Lower lobe of right lung (tissue), 2 donors: ENCODE measurements around the gene VAC14. TPM values are rescaled to one million over a fixed set of nuclear protein-coding genes. Genes with fewer than 3 reads are reported as not detected.

Experiments used
- ATAC-seq, 2 donors: fragments of 200-7000 bp; cut with Tn5 transposase; one replicate each; pipeline ENCODE4 v1.9.1; 2020 to 2022; ENCODE audit warnings: mild to moderate bottlenecking in 2 of 2, moderate library complexity in 2 of 2
- DNase-seq: peaks from one replicate; pipeline ENCODE4 v3.0.0-alpha.2; 2020
- H3K27ac ChIP-seq: fragments of 200-600 bp; one replicate; pipeline ENCODE4 v1.8.0; 2022
- H3K27me3 ChIP-seq: fragments of 200-600 bp; one replicate; pipeline ENCODE4 v1.8.0; 2022; ENCODE audit warnings: low read depth
- H3K36me3 ChIP-seq: fragments of 200-600 bp; one replicate; pipeline ENCODE4 v1.8.0; 2022; ENCODE audit warnings: mild to moderate bottlenecking
- H3K4me1 ChIP-seq: fragments of 200-600 bp; one replicate; pipeline ENCODE4 v1.8.0; 2022
- H3K4me3 ChIP-seq: fragments of 200-600 bp; one replicate; pipeline ENCODE4 v1.8.0; 2022; ENCODE audit warnings: mild to moderate bottlenecking
- H3K9me3 ChIP-seq: fragments of 200-600 bp; one replicate; pipeline ENCODE4 v1.8.0; 2022
- CTCF ChIP-seq: fragments of 200-600 bp; IDR thresholded peaks from one replicate; pipeline ENCODE4 v1.8.0; 2022; ENCODE audit warnings: antibody characterized with exemption, mild to moderate bottlenecking
- intact Hi-C: fragments of 100-400 bp; cut with DNase I; formaldehyde crosslinking; loops from one replicate; pipeline ENCODE4 v1.11.0; 2022
- total RNA-seq: library from RNA; stranded (reverse); fragmentation: NEBNext Ultra II Directional; extraction: Animal tissue kit (Norgen Biotek cat#: 25700); gene quantifications from one replicate; pipeline ENCODE4 v1.2.1, GENCODE V29; 2021
- donor health status: DM: no; HTN: yes; CAD: no; lungs with severe emphysema.

The VAC14 gene
- total RNA-seq, 1 donor from 2014 or later = 49.1 TPM

- Histone ChIP-seq H3K27ac (no peak overlapping the region), H3K27me3 (no peaks in the 10 kb centered on the region), H3K4me3 (no peak overlapping the region), H3K9me3 (no peaks in the 10 kb centered on the region), H3K4me1 (peaks cover 74% of the 10 kb centered on the region), H3K36me3 (peaks cover 6% of the 10 kb centered on the region)
- intact Hi-C loops = no loop called here
- DNase-seq = no peak
- no peak for ATAC-seq
- TF ChIP-seq CTCF = no peak
Observed at GRCh38 chr16:70705056-70705455, 95.9 kb downstream of the VAC14 start.

GRCh38 chr16:70704586-70704985, 96.4 kb downstream of the VAC14 start:
- no peak for TF ChIP-seq CTCF
- no peak overlapping the region for H3K4me3 ChIP-seq
- no peak overlapping the region for H3K27ac ChIP-seq
- H3K27me3 ChIP-seq = no peaks in the 10 kb centered on the region
- no peaks in the 10 kb centered on the region for H3K9me3 ChIP-seq
- no peak for ATAC-seq
- intact Hi-C loops = no loop called here
- no peak for DNase-seq
- H3K36me3 ChIP-seq = peaks cover 6% of the 10 kb centered on the region
- H3K4me1 ChIP-seq = peaks cover 71% of the 10 kb centered on the region

- ATAC-seq (no peak), DNase-seq (no peak)
- H3K9me3 ChIP-seq = no peaks in the 10 kb centered on the region
- peak overlapping the region; percentile 47 for H3K27ac ChIP-seq
- intact Hi-C loops = no loop called here
- H3K4me1 ChIP-seq = peaks cover 65% of the 10 kb centered on the region
- H3K4me3 ChIP-seq = no peak overlapping the region
- H3K36me3 ChIP-seq = peaks cover 5% of the 10 kb centered on the region
- TF ChIP-seq CTCF = no peak
- no peaks in the 10 kb centered on the region for H3K27me3 ChIP-seq
Observed at GRCh38 chr16:70703835-70704381, 97.0 kb downstream of the VAC14 start.

- Histone ChIP-seq H3K4me1 (peaks cover 61% of the 10 kb centered on the region), H3K4me3 (no peak overlapping the region), H3K27ac (peak overlapping the region; percentile 47), H3K36me3 (peaks cover 7% of the 10 kb centered on the region), H3K27me3 (no peaks in the 10 kb centered on the region), H3K9me3 (no peaks in the 10 kb centered on the region)
- ATAC-seq (peak; percentile 38 to 53), DNase-seq (no peak)
- peak; percentile 15 for TF ChIP-seq CTCF
- intact Hi-C loops = no loop called here
Observed at GRCh38 chr16:70703041-70703834, 97.7 kb downstream of the VAC14 start.

- Histone ChIP-seq H3K27me3 (no peaks in the 10 kb centered on the region), H3K27ac (peak overlapping the region; percentile 47), H3K9me3 (no peaks in the 10 kb centered on the region), H3K36me3 (peaks cover 9% of the 10 kb centered on the region), H3K4me1 (peaks cover 61% of the 10 kb centered on the region), H3K4me3 (no peak overlapping the region)
- ATAC-seq = peak; percentile 15 to 26
- no peak for DNase-seq
- no peak for TF ChIP-seq CTCF
- intact Hi-C loops = no loop called here
Observed at GRCh38 chr16:70702624-70703023, 98.3 kb downstream of the VAC14 start.
